Testis (tissue), 2 donors: ENCODE measurements around the gene SH2D3A.

Experiments used
- POLR2A ChIP-seq: fragments of 450-650 bp; IDR thresholded peaks from one replicate; pipeline ENCODE4 v1.6.1; 2017; ENCODE audit warnings: antibody characterized with exemption, mild to moderate bottlenecking, moderate library complexity
- TF ChIP-seq, protein P1 (sequence below), 3 experiments: fragments of 450-650 bp in 2 of 3; fragments of 200-600 bp in 1 of 3; sonication (generic) in 1 of 3; IDR thresholded peaks; one replicate each; pipeline ENCODE4 v1.5.1; 2016 to 2019; ENCODE audit warnings: antibody characterized with exemption in 3 of 3, mild to moderate bottlenecking in 2 of 3, moderate library complexity in 1 of 3

DNA sequence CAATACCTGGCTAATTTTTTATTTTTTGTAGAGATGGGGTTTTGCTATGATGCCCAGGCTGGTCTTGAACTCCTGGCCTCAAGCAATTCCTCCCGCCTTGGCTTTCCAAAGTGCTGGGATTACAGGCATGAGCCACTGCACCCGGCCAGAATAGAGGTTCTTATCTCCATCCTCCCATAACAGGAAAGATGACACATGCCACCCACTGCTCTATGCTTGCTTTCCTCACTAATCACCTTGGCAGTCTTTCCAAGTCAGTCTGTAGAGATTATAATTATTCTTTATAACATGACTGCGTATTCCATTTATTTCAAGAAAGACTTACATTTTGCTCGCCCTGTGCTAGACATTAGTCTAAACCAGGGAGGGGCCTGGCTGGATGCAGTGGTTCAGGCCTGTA is 12.0 kb upstream of the SH2D3A start:
- TF ChIP-seq, protein P1, sequence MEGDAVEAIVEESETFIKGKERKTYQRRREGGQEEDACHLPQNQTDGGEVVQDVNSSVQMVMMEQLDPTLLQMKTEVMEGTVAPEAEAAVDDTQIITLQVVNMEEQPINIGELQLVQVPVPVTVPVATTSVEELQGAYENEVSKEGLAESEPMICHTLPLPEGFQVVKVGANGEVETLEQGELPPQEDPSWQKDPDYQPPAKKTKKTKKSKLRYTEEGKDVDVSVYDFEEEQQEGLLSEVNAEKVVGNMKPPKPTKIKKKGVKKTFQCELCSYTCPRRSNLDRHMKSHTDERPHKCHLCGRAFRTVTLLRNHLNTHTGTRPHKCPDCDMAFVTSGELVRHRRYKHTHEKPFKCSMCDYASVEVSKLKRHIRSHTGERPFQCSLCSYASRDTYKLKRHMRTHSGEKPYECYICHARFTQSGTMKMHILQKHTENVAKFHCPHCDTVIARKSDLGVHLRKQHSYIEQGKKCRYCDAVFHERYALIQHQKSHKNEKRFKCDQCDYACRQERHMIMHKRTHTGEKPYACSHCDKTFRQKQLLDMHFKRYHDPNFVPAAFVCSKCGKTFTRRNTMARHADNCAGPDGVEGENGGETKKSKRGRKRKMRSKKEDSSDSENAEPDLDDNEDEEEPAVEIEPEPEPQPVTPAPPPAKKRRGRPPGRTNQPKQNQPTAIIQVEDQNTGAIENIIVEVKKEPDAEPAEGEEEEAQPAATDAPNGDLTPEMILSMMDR (IDR thresholded peaks at IDR 0.05), result no peak
- no peak for TF ChIP-seq POLR2A
